Activated CD4-positive, alpha-beta T cell treated with anti-CD3 and anti-CD28 coated beads, Interleukin-2, amount 50 U/mL, for 48 hours (primary cell): ENCODE measurements around the gene COQ10B.
"Not testable (repeated sequence)": the region's sequence is repeated elsewhere in the genome, so short reads cannot be mapped to it uniquely, and the experiment has no call there.

ENCODE experiments used
- DNase-seq, 2 experiments: peaks; one replicate each; pipeline ENCODE4 v3.0.0-alpha.2; 2020

Gene COQ10B

GRCh38 chr2:197453123-197453913 lies at the start of gene COQ10B:
TSS of gene COQ10B (plus strand) at chr2:197453552. CDS start at chr2:197453561, 9 bp downstream.
- peak; percentile 97 to 98 for DNase-seq

GRCh38 chr2:197405582-197405981 lies 47.8 kb upstream of the COQ10B start:
- DNase-seq = no peak

GRCh38 chr2:197414039-197414438 lies 39.3 kb upstream of the COQ10B start:
- no peak for DNase-seq

- no peak for DNase-seq
Observed at GRCh38 chr2:197414515-197414914, 38.8 kb upstream of the COQ10B start.

- DNase-seq = no peak
Observed at GRCh38 chr2:197416268-197416667, 37.1 kb upstream of the COQ10B start.

- DNase-seq = no peak
Observed at GRCh38 chr2:197419438-197419837, 33.9 kb upstream of the COQ10B start.

- DNase-seq = no peak
Observed at GRCh38 chr2:197423307-197423706, 30.0 kb upstream of the COQ10B start.

- DNase-seq = no peak
Observed at GRCh38 chr2:197425550-197425949, 27.8 kb upstream of the COQ10B start.

GRCh38 chr2:197426723-197427603 lies 26.4 kb upstream of the COQ10B start:
- DNase-seq = no peak

- no peak for DNase-seq
Observed at GRCh38 chr2:197427986-197428385, 25.4 kb upstream of the COQ10B start.

GRCh38 chr2:197431858-197432257 lies 21.5 kb upstream of the COQ10B start:
- DNase-seq = no peak

- DNase-seq = not testable (repeated sequence)
Observed at GRCh38 chr2:197432527-197432926, 20.8 kb upstream of the COQ10B start.

- no peak for DNase-seq
Observed at GRCh38 chr2:197433780-197434438, 19.4 kb upstream of the COQ10B start.

GRCh38 chr2:197434541-197435513 lies 18.5 kb upstream of the COQ10B start, which contains the start of gene SF3B1:
TSS of gene SF3B1 (minus strand) at chr2:197435028. CDS start at chr2:197434999, 29 bp downstream.
- peak; percentile 98 to 99 for DNase-seq

- no peak for DNase-seq
Observed at GRCh38 chr2:197435598-197436420, 17.5 kb upstream of the COQ10B start.

GRCh38 chr2:197437380-197437779 lies 16.0 kb upstream of the COQ10B start:
- DNase-seq = no peak

GRCh38 chr2:197442857-197443256 lies 10.5 kb upstream of the COQ10B start:
- no peak for DNase-seq

- DNase-seq = no peak
Observed at GRCh38 chr2:197445746-197446145, 7.6 kb upstream of the COQ10B start.

GRCh38 chr2:197446844-197447243 lies 6.5 kb upstream of the COQ10B start:
- no peak for DNase-seq

- DNase-seq = no peak
Observed at GRCh38 chr2:197450465-197450864, 2.9 kb upstream of the COQ10B start.

GRCh38 chr2:197450935-197451358 lies 2.4 kb upstream of the COQ10B start:
- not testable (repeated sequence) for DNase-seq
